ENCODE results near the gene KCTD16. TPM values are rescaled to one million over a fixed set of nuclear protein-coding genes. Genes with fewer than 3 reads are reported as not detected.

KCTD16 gene
- total and polyA plus RNA-seq, 2 donors (not counting 1 experiment from before 2014, with no cell fraction given) = not detected

DNA sequence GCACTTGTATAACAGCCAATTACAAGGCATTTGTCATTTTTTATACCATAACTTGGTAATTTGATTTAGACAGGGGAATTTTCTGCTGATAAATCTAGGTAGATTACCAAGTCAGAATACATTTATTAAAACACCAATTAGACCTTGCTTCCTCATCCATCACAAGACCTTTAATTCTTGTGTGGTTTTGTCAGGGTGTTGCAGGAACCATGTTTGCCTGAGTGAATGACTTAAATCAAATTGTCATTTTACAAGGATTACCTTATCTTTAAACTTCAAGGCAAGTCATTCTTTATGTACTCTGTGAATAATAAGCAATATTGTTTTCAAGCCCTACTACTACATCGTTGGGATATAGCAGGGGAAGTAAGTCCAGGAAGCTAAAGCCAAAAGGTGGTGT is 257.7 kb downstream of the KCTD16 start:
- CTCF ChIA-PET = no interaction called here
- DNase-seq (no peak), ATAC-seq (ENCODE audit: low read depth) (no peak)
- TF ChIP-seq CTCF (IDR thresholded peaks at IDR 0.05) (no peak), EZH2 (IDR thresholded peaks at IDR 0.05; ENCODE audit: borderline replicate concordance, insufficient read depth, low read depth, low read length, poor library complexity, severe bottlenecking) (no peak)
- H3K27ac Mint-ChIP-seq = no peak overlapping the region
- Histone ChIP-seq H3K36me3 (replicated peaks in 1 of 2; ENCODE audit: control extremely low read depth in 1 of 2, control insufficient read depth in 1 of 2, extremely low read depth in 1 of 2, insufficient read depth in 2 of 2, low read length in 1 of 2) (no peaks in the 10 kb centered on the region), H3K27ac (ENCODE audit: low read length in 2 of 2) (no peak overlapping the region), H3K9me3 (ENCODE audit: control extremely low read depth in 1 of 3, control insufficient read depth in 2 of 3, insufficient read depth in 1 of 3, low read length in 2 of 3) (no peaks in the 10 kb centered on the region), H3K79me2 (ENCODE audit: control insufficient read depth, insufficient read depth, low read length) (no peaks in the 10 kb centered on the region), H3K27me3 (replicated peaks in 1 of 4; ENCODE audit: control extremely low read depth in 1 of 4, control insufficient read depth in 3 of 4, insufficient read depth in 4 of 4, low read length in 3 of 4) (no peaks in the 10 kb centered on the region), H3K9ac (ENCODE audit: low read length) (no peak overlapping the region), H3K4me1 (ENCODE audit: control insufficient read depth in 2 of 2, insufficient read depth in 2 of 2, low read length in 2 of 2) (no peaks in the 10 kb centered on the region), H2AFZ (ENCODE audit: insufficient read depth, low read depth, low read length, poor library complexity, severe bottlenecking) (no peak overlapping the region), H3K4me2 (replicated peaks; ENCODE audit: low read depth, low read length, poor library complexity, severe bottlenecking) (no peak overlapping the region), H3K4me3 (ENCODE audit: control extremely low read depth in 1 of 5, extremely low read depth in 1 of 5, insufficient read depth in 1 of 5, low read depth in 2 of 5, low read length in 4 of 5) (no peak overlapping the region), H4K20me1 (ENCODE audit: control insufficient read depth, insufficient read depth, low read length, poor library complexity, severe bottlenecking) (no peaks in the 10 kb centered on the region)
- no CpG with 5 or more reads among the region's 1 CpG for WGBS (ENCODE audit: insufficient coverage)
- POLR2A ChIA-PET = no interaction called here
- no peaks in the 10 kb centered on the region for H3K27me3 Mint-ChIP-seq
- intact Hi-C loops (cut with micrococcal nuclease) = no loop called here
- no peak overlapping the region for H3K4me3 Mint-ChIP-seq
- H3K4me1 Mint-ChIP-seq = no peaks in the 10 kb centered on the region
- H3K9me3 Mint-ChIP-seq (ENCODE audit: insufficient read depth) = no peaks in the 10 kb centered on the region

GRCh38 chr5:144429405-144429804 is 258.7 kb downstream of the KCTD16 start:
- CTCF ChIA-PET = no interaction called here
- Histone ChIP-seq H3K4me2 (replicated peaks; ENCODE audit: low read depth, low read length, poor library complexity, severe bottlenecking) (no peak overlapping the region), H3K27me3 (replicated peaks in 1 of 4; ENCODE audit: control extremely low read depth in 1 of 4, control insufficient read depth in 3 of 4, insufficient read depth in 4 of 4, low read length in 3 of 4) (no peaks in the 10 kb centered on the region), H2AFZ (ENCODE audit: insufficient read depth, low read depth, low read length, poor library complexity, severe bottlenecking) (no peak overlapping the region), H4K20me1 (ENCODE audit: control insufficient read depth, insufficient read depth, low read length, poor library complexity, severe bottlenecking) (no peaks in the 10 kb centered on the region), H3K4me1 (ENCODE audit: control insufficient read depth in 2 of 2, insufficient read depth in 2 of 2, low read length in 2 of 2) (no peaks in the 10 kb centered on the region), H3K4me3 (ENCODE audit: control extremely low read depth in 1 of 5, extremely low read depth in 1 of 5, insufficient read depth in 1 of 5, low read depth in 2 of 5, low read length in 4 of 5) (no peak overlapping the region), H3K9me3 (ENCODE audit: control extremely low read depth in 1 of 3, control insufficient read depth in 2 of 3, insufficient read depth in 1 of 3, low read length in 2 of 3) (no peaks in the 10 kb centered on the region), H3K36me3 (replicated peaks in 1 of 2; ENCODE audit: control extremely low read depth in 1 of 2, control insufficient read depth in 1 of 2, extremely low read depth in 1 of 2, insufficient read depth in 2 of 2, low read length in 1 of 2) (no peaks in the 10 kb centered on the region), H3K79me2 (ENCODE audit: control insufficient read depth, insufficient read depth, low read length) (no peaks in the 10 kb centered on the region), H3K27ac (ENCODE audit: low read length in 2 of 2) (no peak overlapping the region), H3K9ac (ENCODE audit: low read length) (no peak overlapping the region)
- no peak overlapping the region for H3K27ac Mint-ChIP-seq
- POLR2A ChIA-PET = no interaction called here
- ATAC-seq (ENCODE audit: low read depth) = no peak
- no CpG with 5 or more reads among the region's 1 CpG for WGBS (ENCODE audit: insufficient coverage)
- intact Hi-C loops (cut with micrococcal nuclease) = no loop called here
- H3K4me3 Mint-ChIP-seq = no peak overlapping the region
- TF ChIP-seq CTCF (IDR thresholded peaks at IDR 0.05) = no peak
- TF ChIP-seq EZH2 (IDR thresholded peaks at IDR 0.05; ENCODE audit: borderline replicate concordance, insufficient read depth, low read depth, low read length, poor library complexity, severe bottlenecking) = no peak
- H3K27me3 Mint-ChIP-seq = no peaks in the 10 kb centered on the region
- H3K9me3 Mint-ChIP-seq (ENCODE audit: insufficient read depth) = no peaks in the 10 kb centered on the region
- H3K4me1 Mint-ChIP-seq = no peaks in the 10 kb centered on the region
- no peak for DNase-seq
